ENCODE measurements around the gene ADRA2B.
A peak's percentile ranks its signal among the peaks of the same experiment; 100 is the strongest.
"Not testable (repeated sequence)": the region's sequence is repeated elsewhere in the genome, so short reads cannot be mapped to it uniquely, and the experiment has no call there.

The ADRA2B gene

DNA sequence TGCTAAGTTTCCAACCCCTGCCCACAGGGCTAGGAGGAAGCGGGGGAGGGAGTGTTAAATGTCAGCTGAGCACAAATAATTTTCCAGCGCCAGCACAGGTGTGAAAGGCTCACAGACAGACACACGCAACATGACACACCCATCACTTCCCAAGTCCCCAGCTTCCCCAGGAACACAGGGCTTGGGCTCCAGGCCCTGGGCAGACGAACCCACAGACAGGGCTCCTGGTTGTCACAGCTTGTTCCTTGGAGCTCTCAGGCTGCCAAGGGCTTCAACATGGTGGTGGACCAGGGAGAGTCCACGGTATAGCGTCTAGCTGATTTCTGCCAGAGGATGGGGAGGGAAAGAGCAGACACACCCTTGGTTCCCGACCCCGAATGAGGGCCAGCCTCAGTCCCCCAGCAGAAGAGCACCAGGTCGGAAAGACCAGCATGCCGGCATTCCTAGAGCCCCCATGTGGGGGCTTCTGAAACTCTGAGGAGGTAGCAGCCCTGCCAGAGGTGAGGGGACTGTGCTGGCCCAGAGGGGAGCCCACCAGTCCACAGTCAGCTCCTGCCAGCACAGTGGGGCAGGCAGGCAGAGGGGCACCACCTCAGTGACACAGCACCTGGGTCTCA is 27.0 kb upstream of the ADRA2B start:
- H3K4me1 Mint-ChIP-seq: peaks cover 30% of the 10 kb centered on the region
- peak overlapping the region; percentile 81 to 88 (median 85) for H3K4me3 Mint-ChIP-seq
- peaks cover 9% of the 10 kb centered on the region for H3K27me3 Mint-ChIP-seq (ENCODE audit: low read depth)
- no peaks in the 10 kb centered on the region for H3K9me3 Mint-ChIP-seq
- TF ChIP-seq CTCF (IDR thresholded peaks at IDR 0.05; ENCODE audit: unreplicated experiment in 3 of 3): no peak
- H3K36me3 Mint-ChIP-seq (ENCODE audit: low read depth): no peaks in the 10 kb centered on the region
- peak overlapping the region in 1 of 3 experiments; percentile 31 for H3K27ac Mint-ChIP-seq

DNA sequence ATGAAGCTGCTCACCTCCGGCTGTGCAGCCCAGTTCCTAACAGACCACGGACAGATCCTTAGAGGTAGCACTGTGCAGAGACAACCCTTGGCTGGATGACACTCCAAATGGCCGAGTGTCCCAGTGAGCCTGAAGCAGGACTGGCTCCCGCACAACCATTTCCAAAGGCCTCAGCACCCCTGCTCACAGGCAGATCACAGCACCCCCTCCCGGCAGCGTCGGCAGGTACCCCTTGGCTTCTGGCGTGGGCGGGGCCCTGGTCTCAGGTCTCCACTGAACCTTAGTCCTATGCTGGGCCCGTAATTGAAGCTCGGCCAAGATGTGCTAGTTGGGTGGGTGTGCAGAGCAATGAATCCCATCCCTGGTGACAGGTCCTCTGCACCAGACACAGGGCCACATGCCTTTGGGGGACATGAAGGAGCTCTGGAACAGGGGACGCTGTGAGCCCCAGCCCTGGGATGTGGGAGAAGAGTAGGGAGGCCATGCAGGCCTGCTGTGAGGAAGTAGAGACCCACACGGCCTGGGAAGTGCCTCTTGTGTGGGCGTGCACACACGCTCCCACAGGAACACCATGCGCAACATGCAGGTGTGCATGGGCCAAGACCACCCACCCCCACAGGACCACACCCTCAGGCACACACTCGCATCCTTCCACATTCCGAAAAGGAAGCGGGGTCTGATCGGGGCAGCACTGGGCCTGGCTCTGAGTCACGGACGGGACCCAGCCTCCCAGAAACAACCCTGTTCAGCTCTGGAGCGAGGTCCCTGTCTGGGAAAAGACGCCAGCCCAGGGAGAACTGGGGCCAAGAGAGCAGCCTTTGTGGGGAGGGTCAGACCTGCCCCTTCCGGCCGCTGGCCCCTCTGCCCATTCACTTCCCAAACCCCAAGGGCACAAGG is 26.1 kb upstream of the ADRA2B start:
- Mint-ChIP-seq H3K36me3 (ENCODE audit: low read depth) (no peaks in the 10 kb centered on the region), H3K4me1 (peaks cover 21% of the 10 kb centered on the region), H3K4me3 (peak overlapping the region; percentile 13 to 80 (median 51)), H3K9me3 (no peaks in the 10 kb centered on the region), H3K27ac (peak overlapping the region in 1 of 3 experiments; percentile 67), H3K27me3 (ENCODE audit: low read depth) (peaks cover 11% of the 10 kb centered on the region)
- TF ChIP-seq CTCF (IDR thresholded peaks at IDR 0.05; ENCODE audit: unreplicated experiment in 3 of 3): no peak

DNA sequence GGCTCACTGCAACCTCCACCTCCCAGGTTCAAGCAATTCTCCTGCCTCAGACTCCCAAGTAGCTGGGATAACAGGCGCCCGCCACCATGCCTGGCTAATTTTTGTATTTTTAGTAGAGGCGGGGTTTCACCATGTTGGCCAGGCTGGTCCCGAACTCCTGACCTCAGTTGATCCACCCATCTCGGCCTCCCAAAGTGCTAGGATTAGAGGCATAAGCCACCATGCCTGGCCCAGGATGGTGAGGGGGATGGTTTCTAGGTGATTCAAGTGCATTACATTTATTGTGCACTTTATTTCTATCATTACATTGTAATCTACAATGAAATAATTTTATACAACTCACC is 25.2 kb upstream of the ADRA2B start:
- H3K9me3 Mint-ChIP-seq; H3K36me3 Mint-ChIP-seq (ENCODE audit: low read depth): not testable (repeated sequence)
- Mint-ChIP-seq H3K4me3 (peak overlapping the region in 2 of 3 experiments; percentile 51 to 69), H3K27ac (peak overlapping the region in 1 of 3 experiments; percentile 67), H3K27me3 (ENCODE audit: low read depth) (peaks cover 11% of the 10 kb centered on the region), H3K4me1 (peaks cover 13% of the 10 kb centered on the region)

DNA sequence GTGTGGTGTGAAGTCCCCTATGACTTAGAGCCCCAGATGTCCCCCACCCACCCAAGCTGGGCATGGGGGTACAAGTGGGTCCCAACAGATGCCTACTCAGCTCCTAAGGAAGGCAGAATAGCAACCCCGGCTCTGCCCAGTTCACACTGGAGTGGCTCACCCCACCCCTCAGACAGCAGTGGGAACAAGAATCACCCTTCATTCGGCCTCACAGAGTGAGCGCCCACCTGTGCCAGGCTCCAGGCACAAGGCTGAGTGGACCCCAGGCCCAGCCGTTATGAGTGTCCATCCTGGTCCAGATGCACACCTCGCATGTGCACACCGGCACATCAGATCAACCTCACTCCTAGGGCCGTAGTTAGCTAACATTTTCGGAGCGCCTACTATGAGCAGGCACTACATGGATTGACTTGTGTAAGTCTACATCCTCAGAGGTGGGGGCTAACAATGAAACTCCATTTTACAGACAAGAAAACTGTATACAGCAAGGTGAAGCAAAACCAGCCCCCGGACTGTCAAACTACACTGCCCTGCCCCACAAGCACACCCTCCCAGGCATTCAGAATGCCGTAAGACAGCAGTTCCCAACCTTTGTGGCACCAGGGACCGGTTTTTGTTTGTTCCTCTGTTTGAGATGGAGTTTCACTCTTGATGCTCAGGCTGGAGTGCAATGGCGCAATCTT is 24.7 kb upstream of the ADRA2B start:
- H3K4me3 Mint-ChIP-seq: no peak overlapping the region
- no peak overlapping the region for H3K27ac Mint-ChIP-seq
- H3K9me3 Mint-ChIP-seq: no peaks in the 10 kb centered on the region
- H3K36me3 Mint-ChIP-seq (ENCODE audit: low read depth): no peaks in the 10 kb centered on the region
- peaks cover 12% of the 10 kb centered on the region for H3K4me1 Mint-ChIP-seq
- H3K27me3 Mint-ChIP-seq (ENCODE audit: low read depth): peaks cover 14% of the 10 kb centered on the region
- no peak for TF ChIP-seq CTCF (IDR thresholded peaks at IDR 0.05; ENCODE audit: unreplicated experiment in 3 of 3)

- H3K27ac Mint-ChIP-seq: no peak overlapping the region
- H3K36me3 Mint-ChIP-seq (ENCODE audit: low read depth): no peaks in the 10 kb centered on the region
- no peaks in the 10 kb centered on the region for H3K9me3 Mint-ChIP-seq
- no peak for TF ChIP-seq CTCF (IDR thresholded peaks at IDR 0.05; ENCODE audit: unreplicated experiment in 3 of 3)
- H3K4me1 Mint-ChIP-seq: peaks cover 9% of the 10 kb centered on the region
- H3K27me3 Mint-ChIP-seq (ENCODE audit: low read depth): peaks cover 24% of the 10 kb centered on the region
- no peak overlapping the region for H3K4me3 Mint-ChIP-seq
Measured at GRCh38 chr2:96139181-96139758, 22.9 kb upstream of the ADRA2B start.

Measured in nephron (organoid).